ENCODE measurements around the gene NUBPL.

- TF ChIP-seq POLR2A (IDR thresholded peaks at IDR 0.05; ENCODE audit: low read length) (no peak), GATA1 (IDR thresholded peaks at IDR 0.05; ENCODE audit: low read depth, low read length) (no peak)
Observed at GRCh38 chr14:31752867-31753661, 191.9 kb downstream of the NUBPL start.
